BLaER1 (cell line): ENCODE measurements around the gene BECN2.

Source experiments
- H3K27ac ChIP-seq: shearing (Covaris generic); formaldehyde crosslinking; 2 replicates; pipeline ENCODE4 v1.8.1; 2022
- H3K27me3 ChIP-seq: shearing (Covaris generic); formaldehyde crosslinking; 2 replicates; pipeline ENCODE4 v1.8.1; 2022
- H3K36me3 ChIP-seq: shearing (Covaris generic); formaldehyde crosslinking; 2 replicates; pipeline ENCODE4 v1.8.1; 2022
- H3K4me1 ChIP-seq: shearing (Covaris generic); formaldehyde crosslinking; 2 replicates; pipeline ENCODE4 v1.8.1; 2022
- H3K4me2 ChIP-seq: shearing (Covaris generic); formaldehyde crosslinking; 2 replicates; pipeline ENCODE4 v1.8.1; 2022
- H3K4me3 ChIP-seq: shearing (Covaris generic); formaldehyde crosslinking; 2 replicates; pipeline ENCODE4 v1.8.1; 2022
- H3K9ac ChIP-seq: shearing (Covaris generic); formaldehyde crosslinking; 2 replicates; pipeline ENCODE4 v1.8.1; 2022
- H3K9me3 ChIP-seq: shearing (Covaris generic); formaldehyde crosslinking; 2 replicates; pipeline ENCODE4 v1.8.1; 2022
- H4K20me1 ChIP-seq: shearing (Covaris generic); formaldehyde crosslinking; 2 replicates; pipeline ENCODE4 v1.8.1; 2022
- Cebpa-rat ChIP-seq: shearing (Covaris generic); IDR thresholded peaks from 2 replicates; pipeline ENCODE4 v1.8.1; 2022

BECN2 gene

DNA sequence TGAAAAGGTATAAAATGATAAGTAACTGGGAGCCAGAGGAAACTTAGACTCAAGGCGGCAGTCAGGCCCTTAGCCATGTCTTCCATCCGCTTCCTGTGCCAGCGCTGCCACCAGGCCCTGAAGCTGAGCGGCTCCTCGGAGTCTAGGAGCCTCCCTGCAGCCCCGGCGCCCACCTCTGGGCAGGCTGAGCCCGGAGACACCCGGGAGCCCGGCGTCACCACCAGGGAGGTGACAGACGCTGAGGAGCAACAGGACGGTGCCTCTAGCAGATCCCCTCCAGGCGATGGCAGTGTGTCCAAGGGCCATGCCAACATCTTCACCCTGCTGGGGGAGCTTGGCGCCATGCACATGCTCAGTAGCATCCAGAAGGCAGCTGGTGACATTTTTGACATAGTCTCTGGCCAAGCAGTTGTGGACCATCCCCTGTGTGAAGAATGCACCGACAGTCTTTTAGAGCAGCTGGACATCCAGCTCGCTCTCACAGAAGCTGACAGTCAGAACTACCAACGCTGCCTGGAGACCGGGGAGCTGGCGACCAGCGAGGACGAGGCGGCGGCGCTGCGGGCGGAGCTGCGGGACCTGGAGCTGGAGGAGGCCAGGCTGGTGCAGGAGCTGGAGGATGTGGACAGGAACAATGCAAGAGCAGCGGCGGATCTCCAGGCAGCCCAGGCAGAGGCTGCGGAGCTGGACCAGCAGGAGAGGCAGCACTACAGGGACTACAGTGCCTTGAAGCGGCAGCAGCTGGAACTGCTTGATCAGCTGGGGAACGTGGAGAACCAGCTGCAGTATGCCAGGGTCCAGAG lies at the start of gene BECN2:
BECN2 (plus strand) TSS at position 76 of the 803 bp plus-strand sequence; CDS start at position 76, 0 bp downstream.
- TF ChIP-seq Cebpa-rat, result no peak
- no peak within 1 kb of the TSS for H3K27ac ChIP-seq
- H3K9me3 ChIP-seq, result no peaks in the 10 kb centered on the region
- H3K36me3 ChIP-seq, result no peaks in the 10 kb centered on the region
- no peak within 1 kb of the TSS for H3K4me3 ChIP-seq
- no peaks in the 10 kb centered on the region for H3K27me3 ChIP-seq
- H3K4me1 ChIP-seq, result no peaks in the 10 kb centered on the region
- H4K20me1 ChIP-seq, result no peaks in the 10 kb centered on the region
- no peak within 1 kb of the TSS for H3K9ac ChIP-seq
- no peak within 1 kb of the TSS for H3K4me2 ChIP-seq

- H3K36me3 ChIP-seq, result no peaks in the 10 kb centered on the region
- no peaks in the 10 kb centered on the region for H3K4me1 ChIP-seq
- no peak overlapping the region for H3K9ac ChIP-seq
- no peaks in the 10 kb centered on the region for H3K27me3 ChIP-seq
- 0 out of 2 replicates have a peak, but pooled peaks cover 6% of the 10 kb centered on the region for H3K9me3 ChIP-seq
- no peak overlapping the region for H3K27ac ChIP-seq
- TF ChIP-seq Cebpa-rat, result no peak
- H3K4me2 ChIP-seq, result no peak overlapping the region
- H3K4me3 ChIP-seq, result no peak overlapping the region
- no peaks in the 10 kb centered on the region for H4K20me1 ChIP-seq
Observed at GRCh38 chr1:241916196-241916595, 41.4 kb upstream of the BECN2 start.

DNA sequence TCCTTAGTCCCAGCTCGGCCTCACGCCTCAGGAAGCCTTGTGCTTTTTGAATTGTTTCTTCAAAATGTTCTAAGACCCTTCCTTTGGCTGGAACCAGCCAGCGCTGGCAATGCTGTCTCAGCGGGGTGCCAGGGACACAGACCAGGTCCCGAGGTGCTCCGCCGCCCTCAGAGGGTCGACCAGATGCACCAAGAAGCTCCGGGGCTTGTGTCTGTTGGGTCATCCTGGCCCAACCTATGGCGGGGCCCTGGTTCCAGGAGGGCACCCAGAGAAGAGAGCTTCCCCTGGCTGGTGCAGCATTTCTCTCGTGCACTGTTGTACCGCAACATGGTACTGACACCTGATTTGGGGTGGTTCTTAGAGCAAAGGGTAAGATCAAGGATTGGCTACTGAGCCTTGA lies 40.1 kb upstream of the BECN2 start:
- Histone ChIP-seq H3K4me1 (no peaks in the 10 kb centered on the region), H3K27ac (no peak overlapping the region), H3K36me3 (no peaks in the 10 kb centered on the region), H3K4me2 (no peak overlapping the region), H4K20me1 (no peaks in the 10 kb centered on the region), H3K4me3 (no peak overlapping the region), H3K9ac (no peak overlapping the region), H3K27me3 (no peaks in the 10 kb centered on the region), H3K9me3 (0 out of 2 replicates have a peak, but pooled peaks cover 6% of the 10 kb centered on the region)
- no peak for TF ChIP-seq Cebpa-rat

DNA sequence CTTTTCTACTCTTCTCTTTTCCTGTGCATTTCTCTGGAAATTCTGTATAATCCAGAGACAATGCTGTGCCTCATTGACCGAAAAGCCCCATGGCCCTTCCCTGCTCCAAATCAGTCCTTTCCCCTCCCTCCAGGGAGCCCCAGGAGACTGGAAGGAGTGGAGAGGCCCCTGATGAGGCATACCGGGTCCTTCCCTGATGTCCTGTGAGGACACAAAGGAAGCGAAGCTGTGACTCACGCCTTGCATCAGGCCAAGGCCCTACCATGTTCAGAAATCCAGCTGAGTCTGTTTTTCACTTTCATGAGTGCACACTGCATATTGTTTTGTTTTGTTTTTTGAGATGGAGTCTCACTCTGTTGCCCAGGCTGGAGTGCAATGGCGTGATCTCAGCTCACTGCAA lies 38.7 kb upstream of the BECN2 start:
- no peaks in the 10 kb centered on the region for H3K4me1 ChIP-seq
- no peak for TF ChIP-seq Cebpa-rat
- no peak overlapping the region for H3K9ac ChIP-seq
- H3K36me3 ChIP-seq, result no peaks in the 10 kb centered on the region
- no peak overlapping the region for H3K4me2 ChIP-seq
- H3K4me3 ChIP-seq, result no peak overlapping the region
- H3K27ac ChIP-seq, result no peak overlapping the region
- H3K9me3 ChIP-seq, result 0 out of 2 replicates have a peak, but pooled peaks cover 6% of the 10 kb centered on the region
- H3K27me3 ChIP-seq, result no peaks in the 10 kb centered on the region
- H4K20me1 ChIP-seq, result no peaks in the 10 kb centered on the region

DNA sequence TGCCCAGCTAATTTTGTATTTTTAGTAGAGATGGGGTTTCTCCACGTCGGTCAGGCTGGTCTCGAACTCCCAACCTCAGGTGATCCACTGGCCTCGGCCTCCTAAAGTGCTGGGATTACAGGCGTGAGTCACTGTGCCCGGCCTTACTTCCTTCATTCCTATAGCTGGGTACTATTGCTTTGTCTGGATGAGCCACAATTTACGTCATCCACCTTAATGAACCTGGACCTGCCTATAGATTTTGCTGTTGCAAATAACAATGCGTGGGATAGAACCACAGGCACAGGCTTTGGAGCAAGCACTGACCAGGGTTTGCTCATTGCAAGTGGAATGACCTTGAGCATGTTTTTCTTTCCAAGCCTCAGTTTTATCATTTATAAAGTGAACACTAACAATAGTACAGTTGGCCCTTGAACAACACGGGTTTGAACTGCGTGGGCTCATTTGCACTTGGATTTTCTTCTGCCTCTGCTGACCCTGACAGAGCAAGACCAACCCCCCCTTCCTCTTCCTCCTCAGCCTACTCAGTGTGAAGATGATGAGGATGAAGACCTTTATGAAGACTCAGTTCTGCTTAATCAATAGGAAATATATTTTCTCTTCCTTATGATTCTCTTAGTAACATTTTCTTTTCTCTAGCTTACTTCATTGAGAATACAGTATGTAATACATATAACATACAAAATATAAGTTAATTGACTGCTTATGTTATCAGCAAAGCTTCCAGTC lies 33.3 kb upstream of the BECN2 start:
- no peak for TF ChIP-seq Cebpa-rat

GRCh38 chr1:241926141-241926540 lies 31.4 kb upstream of the BECN2 start:
- Histone ChIP-seq H4K20me1 (no peaks in the 10 kb centered on the region), H3K9me3 (no peaks in the 10 kb centered on the region), H3K9ac (no peak overlapping the region), H3K36me3 (no peaks in the 10 kb centered on the region), H3K4me2 (no peak overlapping the region), H3K4me1 (no peaks in the 10 kb centered on the region), H3K27ac (no peak overlapping the region), H3K4me3 (no peak overlapping the region), H3K27me3 (no peaks in the 10 kb centered on the region)
- TF ChIP-seq Cebpa-rat, result no peak

More for the DNA sequence above, 33.3 kb upstream of the BECN2 start:
- Histone ChIP-seq H4K20me1 (no peaks in the 10 kb centered on the region), H3K4me2 (no peak overlapping the region), H3K27ac (no peak overlapping the region), H3K4me3 (no peak overlapping the region), H3K27me3 (no peaks in the 10 kb centered on the region), H3K9ac (no peak overlapping the region), H3K4me1 (no peaks in the 10 kb centered on the region), H3K9me3 (no peaks in the 10 kb centered on the region), H3K36me3 (no peaks in the 10 kb centered on the region)

GRCh38 chr1:241927321-241927720 lies 30.2 kb upstream of the BECN2 start:
- Histone ChIP-seq H3K9me3 (no peaks in the 10 kb centered on the region), H3K4me3 (no peak overlapping the region)
- TF ChIP-seq Cebpa-rat, result no peak

DNA sequence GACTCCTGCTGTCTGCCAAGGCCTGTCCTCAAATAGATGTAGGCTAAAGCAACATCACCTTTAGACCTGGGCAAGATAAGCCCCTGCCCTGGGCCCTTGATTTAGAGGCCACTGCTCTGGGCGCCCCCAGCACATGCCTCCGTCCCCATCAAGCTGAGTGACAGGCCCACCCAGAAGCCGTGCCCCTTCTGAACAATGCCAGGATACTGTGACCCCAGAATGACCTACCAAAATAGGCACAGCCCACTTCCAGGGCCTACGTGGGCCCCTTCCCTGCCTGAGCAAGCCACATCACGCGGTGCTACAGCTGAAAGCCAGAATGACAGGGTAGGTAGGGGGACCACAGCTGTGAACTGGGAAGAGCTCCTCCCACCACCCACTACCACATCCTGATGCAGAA lies 24.7 kb upstream of the BECN2 start:
- Histone ChIP-seq H3K4me3 (no peak overlapping the region), H3K9me3 (no peaks in the 10 kb centered on the region), H3K27me3 (no peaks in the 10 kb centered on the region), H3K4me1 (no peaks in the 10 kb centered on the region), H3K27ac (no peak overlapping the region), H3K36me3 (no peaks in the 10 kb centered on the region), H3K9ac (no peak overlapping the region), H3K4me2 (no peak overlapping the region), H4K20me1 (no peaks in the 10 kb centered on the region)
- TF ChIP-seq Cebpa-rat, result no peak

More at GRCh38 chr1:241927321-241927720, 30.2 kb upstream of the BECN2 start:
- H3K36me3 ChIP-seq, result no peaks in the 10 kb centered on the region
- H4K20me1 ChIP-seq, result no peaks in the 10 kb centered on the region
- H3K27me3 ChIP-seq, result no peaks in the 10 kb centered on the region
- H3K4me2 ChIP-seq, result no peak overlapping the region
- no peak overlapping the region for H3K27ac ChIP-seq
- no peak overlapping the region for H3K9ac ChIP-seq
- no peaks in the 10 kb centered on the region for H3K4me1 ChIP-seq

DNA sequence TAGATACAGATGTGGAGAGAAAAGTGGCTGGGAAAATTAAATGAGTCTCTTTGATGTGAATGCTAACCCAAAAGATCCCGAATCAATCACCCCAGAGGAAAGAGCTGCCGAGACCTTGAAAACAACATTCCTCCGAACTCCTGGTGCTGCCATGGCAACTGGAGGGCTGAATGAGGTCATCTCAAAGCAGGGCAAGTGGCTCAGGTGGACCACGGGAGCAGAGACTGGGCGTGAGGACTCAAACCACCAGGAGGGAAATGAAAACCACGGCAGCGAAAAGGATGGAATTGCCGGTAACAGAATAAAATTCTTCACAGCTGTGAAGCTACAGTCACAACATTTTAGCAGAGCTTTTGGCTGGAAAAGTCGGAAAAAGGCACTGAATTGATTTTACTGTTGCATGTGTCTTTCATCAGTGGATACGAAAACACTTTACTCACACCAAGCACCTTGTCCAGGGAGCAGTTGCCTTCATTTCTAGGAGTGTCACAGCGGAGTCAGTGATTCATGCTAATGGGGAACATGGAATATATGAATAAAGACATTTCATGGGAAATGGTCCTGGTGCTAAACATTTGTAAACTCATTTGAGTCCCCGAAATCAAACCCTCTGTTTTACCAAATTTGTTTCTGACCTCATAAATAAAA lies 23.2 kb upstream of the BECN2 start:
- Histone ChIP-seq H3K4me3 (no peak overlapping the region), H3K9me3 (0 out of 2 replicates have a peak, but pooled peaks cover 3% of the 10 kb centered on the region), H3K36me3 (no peaks in the 10 kb centered on the region), H4K20me1 (no peaks in the 10 kb centered on the region), H3K4me1 (no peaks in the 10 kb centered on the region), H3K9ac (no peak overlapping the region), H3K4me2 (no peak overlapping the region), H3K27me3 (no peaks in the 10 kb centered on the region), H3K27ac (no peak overlapping the region)
- no peak for TF ChIP-seq Cebpa-rat

- TF ChIP-seq Cebpa-rat, result no peak
- H3K27me3 ChIP-seq, result no peaks in the 10 kb centered on the region
- H3K4me3 ChIP-seq, result no peak overlapping the region
- no peaks in the 10 kb centered on the region for H3K4me1 ChIP-seq
- 0 out of 2 replicates have a peak, but pooled peaks cover 3% of the 10 kb centered on the region for H3K9me3 ChIP-seq
- no peaks in the 10 kb centered on the region for H4K20me1 ChIP-seq
- no peak overlapping the region for H3K4me2 ChIP-seq
- H3K27ac ChIP-seq, result no peak overlapping the region
- no peaks in the 10 kb centered on the region for H3K36me3 ChIP-seq
- no peak overlapping the region for H3K9ac ChIP-seq
Observed at GRCh38 chr1:241934866-241935265, 22.7 kb upstream of the BECN2 start.
